ENCODE data around the gene PSG7.
"Not testable (repeated sequence)": the region's sequence is repeated elsewhere in the genome, so short reads cannot be mapped to it uniquely, and the experiment has no call there.

- not testable (repeated sequence) for TF ChIP-seq BRCA1 (IDR thresholded peaks at IDR 0.05; ENCODE audit: low read depth, low read length); KDM1A (IDR thresholded peaks at IDR 0.05; ENCODE audit: borderline replicate concordance); HDAC2 (IDR thresholded peaks at IDR 0.05); TCF12 (IDR thresholded peaks at IDR 0.05; ENCODE audit: low read depth, low read length); MAX (IDR thresholded peaks at IDR 0.05; ENCODE audit: low read depth, low read length); CTCF (IDR thresholded peaks at IDR 0.05 in 2 of 3, conservative IDR thresholded peaks at IDR 0.05 in 1 of 3; ENCODE audit: control insufficient read depth in 2 of 3, extremely low read depth in 1 of 3, insufficient read depth in 1 of 3, low read depth in 3 of 3, low read length in 3 of 3); JUNB (IDR thresholded peaks at IDR 0.05); SREBF2 (IDR thresholded peaks at IDR 0.05; ENCODE audit: low read length); KLF5 (IDR thresholded peaks at IDR 0.05; ENCODE audit: partially characterized antibody); EGR1 (IDR thresholded peaks at IDR 0.05; ENCODE audit: borderline replicate concordance in 1 of 2, low read depth in 2 of 2, low read length in 2 of 2); ZNF207 (IDR thresholded peaks at IDR 0.05; ENCODE audit: borderline replicate concordance); NR2C1 (IDR thresholded peaks at IDR 0.05)
Observed at GRCh38 chr19:42880621-42881020, 56.4 kb downstream of the PSG7 start.

Data from GM12878 (cell line).